Measurements from ENCODE around the gene UMODL1. TPM values are rescaled to one million over a fixed set of nuclear protein-coding genes. Genes with fewer than 3 reads are reported as not detected.

UMODL1 gene
- total RNA-seq, 1 donor from 2014 or later: not detected

GRCh38 chr21:42025376-42026081 is 45.6 kb upstream of the UMODL1 start:
- Histone ChIP-seq H3K36me3 (ENCODE audit: control insufficient read depth, insufficient read depth, low read length) (no peaks in the 10 kb centered on the region), H3K4me3 (ENCODE audit: low read depth, low read length) (no peak overlapping the region), H3K27me3 (ENCODE audit: control insufficient read depth, insufficient read depth, low read length) (peaks cover 11% of the 10 kb centered on the region)
- DNase-seq (ENCODE audit: low read depth): no peak
- TF ChIP-seq CTCF (IDR thresholded peaks at IDR 0.05; ENCODE audit: insufficient read depth, low read length, poor library complexity, severe bottlenecking): no peak

DNA sequence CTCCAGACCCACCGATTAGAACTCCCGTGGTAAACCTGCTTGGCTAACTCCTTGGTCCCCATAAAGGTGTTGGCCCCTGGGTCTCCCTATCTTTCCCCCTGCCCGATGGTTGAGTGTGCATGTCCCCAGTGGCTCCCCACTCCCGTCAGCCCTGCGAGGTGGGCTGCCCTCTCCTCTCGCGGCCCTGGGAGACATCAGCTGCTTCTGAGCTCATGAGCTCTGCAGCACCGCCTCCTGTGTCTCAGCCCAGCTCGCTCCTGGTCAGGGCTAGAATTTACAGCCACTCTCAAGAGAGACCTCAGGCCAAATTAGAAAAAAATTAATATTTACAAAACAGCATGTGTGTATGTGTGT is 45.1 kb upstream of the UMODL1 start:
- H3K4me3 ChIP-seq (ENCODE audit: low read depth, low read length): no peak overlapping the region
- TF ChIP-seq CTCF (IDR thresholded peaks at IDR 0.05; ENCODE audit: insufficient read depth, low read length, poor library complexity, severe bottlenecking): no peak
- DNase-seq (ENCODE audit: low read depth): no peak
- no peaks in the 10 kb centered on the region for H3K36me3 ChIP-seq (ENCODE audit: control insufficient read depth, insufficient read depth, low read length)
- H3K27me3 ChIP-seq (ENCODE audit: control insufficient read depth, insufficient read depth, low read length): peaks cover 11% of the 10 kb centered on the region

DNA sequence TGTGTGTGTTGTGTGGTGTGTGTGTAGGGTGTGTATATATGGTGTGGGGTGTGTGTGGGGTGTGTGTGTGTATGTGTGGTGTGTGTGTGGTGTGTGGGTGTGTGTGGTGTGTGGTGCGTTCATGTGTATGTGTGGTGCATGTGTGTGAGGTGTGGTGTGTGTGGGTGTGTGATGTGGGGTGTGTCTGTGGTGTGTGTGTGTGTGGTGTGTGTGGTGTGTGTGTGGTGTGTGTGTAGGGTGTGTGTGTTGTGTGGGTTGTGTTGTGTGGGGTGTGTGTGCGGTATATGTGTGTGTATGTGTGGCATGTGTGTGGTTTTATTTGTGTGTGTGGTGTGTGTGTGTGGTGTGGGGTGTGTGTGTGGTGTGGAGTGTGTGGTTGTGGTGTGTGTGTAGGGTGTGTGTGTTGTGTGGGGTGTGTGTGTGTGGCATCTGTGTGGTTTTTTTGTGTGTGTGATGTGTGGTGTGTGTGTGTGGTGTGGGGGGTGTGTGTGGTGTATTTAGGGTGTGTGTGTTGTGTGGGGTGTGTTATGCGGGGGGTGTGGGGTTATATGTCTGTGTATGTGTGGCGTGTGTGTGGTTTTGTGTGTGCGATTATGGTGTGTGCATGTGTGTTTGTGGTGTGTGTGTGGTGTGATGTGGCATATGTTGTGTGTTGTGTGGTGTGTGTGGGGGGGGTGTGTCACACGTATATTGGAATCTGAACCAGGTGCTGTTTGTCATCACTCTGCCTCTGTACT is 43.9 kb upstream of the UMODL1 start:
- DNase-seq (ENCODE audit: low read depth): no peak
- no peaks in the 10 kb centered on the region for H3K36me3 ChIP-seq (ENCODE audit: control insufficient read depth, insufficient read depth, low read length)
- peaks cover under 1% of the 10 kb centered on the region for H3K27me3 ChIP-seq (ENCODE audit: control insufficient read depth, insufficient read depth, low read length)
- no peak for TF ChIP-seq CTCF (IDR thresholded peaks at IDR 0.05; ENCODE audit: insufficient read depth, low read length, poor library complexity, severe bottlenecking)
- no peak overlapping the region for H3K4me3 ChIP-seq (ENCODE audit: low read depth, low read length)

DNA sequence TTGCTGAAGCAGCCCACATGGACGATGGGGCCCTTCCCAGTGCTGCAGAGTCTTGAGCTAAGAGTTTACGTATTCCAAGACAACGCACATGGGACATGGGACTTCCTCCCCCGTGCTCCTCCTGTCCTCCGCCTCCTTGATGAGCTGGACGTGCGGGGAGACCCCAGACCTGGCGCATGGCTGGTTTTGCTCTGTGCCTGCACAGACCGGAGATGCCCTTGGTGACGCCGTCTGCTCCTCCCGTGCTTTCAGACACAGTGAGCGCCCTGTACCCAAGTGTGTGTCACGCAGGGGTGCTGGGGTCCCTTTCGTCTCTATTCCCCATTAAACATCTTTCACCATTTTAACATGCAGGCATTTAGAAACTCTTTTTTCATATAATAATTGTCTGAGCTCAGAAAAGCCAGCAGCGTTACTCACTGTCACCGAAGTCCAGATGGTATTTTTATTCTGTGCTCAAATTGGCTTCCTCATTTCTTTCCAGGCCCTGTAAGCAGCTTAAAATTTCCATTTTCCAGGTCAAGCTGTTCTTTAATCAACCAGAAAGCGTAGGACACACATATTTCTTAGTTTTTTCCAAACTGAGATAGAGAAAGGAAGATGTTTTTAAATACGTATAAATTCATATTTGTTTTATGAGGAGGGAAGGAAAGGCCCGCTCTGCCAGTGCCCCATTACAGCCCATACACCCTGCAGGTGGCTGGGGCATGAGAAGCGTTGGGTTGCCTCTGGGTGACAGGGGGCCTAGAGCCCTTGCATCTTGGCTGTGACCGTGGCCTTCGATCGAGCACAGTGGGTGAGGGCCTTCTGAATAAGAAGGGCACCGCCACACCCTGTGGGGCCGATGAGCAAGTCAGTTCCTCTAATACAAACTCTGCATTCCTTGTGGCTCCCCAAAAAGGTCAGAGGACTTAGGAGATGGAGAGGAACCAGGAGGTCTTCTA is 43.0 kb upstream of the UMODL1 start:
- peaks cover 2% of the 10 kb centered on the region for H3K27me3 ChIP-seq (ENCODE audit: control insufficient read depth, insufficient read depth, low read length)
- no peak overlapping the region for H3K4me3 ChIP-seq (ENCODE audit: low read depth, low read length)
- no peak for DNase-seq (ENCODE audit: low read depth)
- no peak for TF ChIP-seq CTCF (IDR thresholded peaks at IDR 0.05; ENCODE audit: insufficient read depth, low read length, poor library complexity, severe bottlenecking)
- no peaks in the 10 kb centered on the region for H3K36me3 ChIP-seq (ENCODE audit: control insufficient read depth, insufficient read depth, low read length)

DNA sequence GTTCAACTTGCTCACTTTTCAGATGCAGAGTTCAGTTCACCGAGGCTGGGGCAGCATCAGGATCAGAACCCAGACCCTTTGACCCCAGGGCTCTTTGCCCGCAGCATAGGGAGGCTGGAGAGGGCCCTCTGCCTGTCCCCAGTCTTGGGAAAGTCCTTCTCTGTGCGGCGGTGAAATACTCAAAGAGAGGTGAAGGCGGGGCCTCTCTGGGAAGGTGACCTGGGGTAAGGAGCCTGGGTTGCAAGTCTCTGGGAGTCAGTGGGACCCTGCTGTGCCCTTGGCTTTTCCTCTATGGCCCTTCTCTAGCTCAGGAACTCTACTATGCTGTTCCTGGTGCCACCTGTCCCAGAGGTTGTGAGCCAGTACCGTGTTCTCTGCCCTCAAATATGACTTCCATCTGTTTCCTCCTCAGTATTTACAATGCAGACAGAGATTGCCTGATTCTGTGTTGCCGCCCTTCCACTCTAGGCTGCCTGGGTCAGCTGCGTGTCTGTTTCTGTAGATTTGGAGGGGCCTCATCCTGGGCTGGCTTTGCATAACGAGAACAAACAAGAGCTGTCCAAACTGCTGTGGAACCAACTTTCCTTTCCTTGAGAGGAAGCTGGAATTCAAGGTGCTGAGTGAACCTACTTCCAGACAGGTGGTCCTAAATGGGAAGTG is 42.2 kb upstream of the UMODL1 start:
- Histone ChIP-seq H3K4me3 (ENCODE audit: low read depth, low read length) (no peak overlapping the region), H3K36me3 (ENCODE audit: control insufficient read depth, insufficient read depth, low read length) (no peaks in the 10 kb centered on the region), H3K27me3 (ENCODE audit: control insufficient read depth, insufficient read depth, low read length) (peaks cover 4% of the 10 kb centered on the region)
- no peak for TF ChIP-seq CTCF (IDR thresholded peaks at IDR 0.05; ENCODE audit: insufficient read depth, low read length, poor library complexity, severe bottlenecking)
- no peak for DNase-seq (ENCODE audit: low read depth)
